ENCODE data around the gene SPTBN1.

The SPTBN1 gene

GRCh38 chr2:54672590-54673456, 216.7 kb downstream of the SPTBN1 start:
- no peak for TF ChIP-seq CTCF (IDR thresholded peaks at IDR 0.05; ENCODE audit: extremely low read depth, insufficient read depth, missing control alignments)
- in situ Hi-C loops (cut with MboI; ENCODE audit: low pct_unique_long_range_greater_than_20kb, low sequenced_read_pairs, unreplicated experiment): no loop called here
- DNase-seq (ENCODE audit: low spot score): peak; percentile 55

- TF ChIP-seq CTCF (IDR thresholded peaks at IDR 0.05; ENCODE audit: extremely low read depth, insufficient read depth, missing control alignments): no peak
- in situ Hi-C loops (cut with MboI; ENCODE audit: low pct_unique_long_range_greater_than_20kb, low sequenced_read_pairs, unreplicated experiment): no loop called here
- DNase-seq (ENCODE audit: low spot score): peak; percentile 36
Observed at GRCh38 chr2:54673501-54673998, 217.4 kb downstream of the SPTBN1 start.

- DNase-seq (ENCODE audit: low spot score): no peak
- TF ChIP-seq CTCF (IDR thresholded peaks at IDR 0.05; ENCODE audit: extremely low read depth, insufficient read depth, missing control alignments): no peak
- in situ Hi-C loops (cut with MboI; ENCODE audit: low pct_unique_long_range_greater_than_20kb, low sequenced_read_pairs, unreplicated experiment): no loop called here
Observed at GRCh38 chr2:54675281-54675680, 219.2 kb downstream of the SPTBN1 start.

GRCh38 chr2:54675738-54676137, 219.6 kb downstream of the SPTBN1 start:
- in situ Hi-C loops (cut with MboI; ENCODE audit: low pct_unique_long_range_greater_than_20kb, low sequenced_read_pairs, unreplicated experiment): no loop called here
- no peak for DNase-seq (ENCODE audit: low spot score)
- TF ChIP-seq CTCF (IDR thresholded peaks at IDR 0.05; ENCODE audit: extremely low read depth, insufficient read depth, missing control alignments): no peak

DNA sequence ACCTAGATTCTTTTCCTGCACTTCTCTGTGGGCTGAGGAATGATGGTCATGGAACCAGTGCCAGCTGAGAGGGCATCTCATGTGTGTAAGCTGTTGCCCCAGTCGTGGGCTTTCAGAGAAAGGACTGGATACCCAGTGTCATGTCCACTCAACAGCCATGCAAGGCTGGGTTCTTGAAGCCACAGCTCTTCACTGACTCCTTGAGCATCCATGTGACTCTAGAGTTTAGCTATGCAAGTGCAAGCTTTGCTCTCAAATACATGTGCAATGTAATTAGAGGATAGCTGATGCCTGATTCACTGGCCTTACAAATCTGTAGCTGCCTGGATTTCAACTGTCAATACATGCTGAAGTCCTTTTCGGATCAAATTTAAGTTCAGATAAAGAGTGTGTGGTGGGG, 220.5 kb downstream of the SPTBN1 start:
- no peak for TF ChIP-seq CTCF (IDR thresholded peaks at IDR 0.05; ENCODE audit: extremely low read depth, insufficient read depth, missing control alignments)
- in situ Hi-C loops (cut with MboI; ENCODE audit: low pct_unique_long_range_greater_than_20kb, low sequenced_read_pairs, unreplicated experiment): no loop called here
- DNase-seq (ENCODE audit: low spot score): no peak

GRCh38 chr2:54677476-54678265, 221.5 kb downstream of the SPTBN1 start:
- TF ChIP-seq CTCF (IDR thresholded peaks at IDR 0.05; ENCODE audit: extremely low read depth, insufficient read depth, missing control alignments): no peak
- no peak for DNase-seq (ENCODE audit: low spot score)
- in situ Hi-C loops (cut with MboI; ENCODE audit: low pct_unique_long_range_greater_than_20kb, low sequenced_read_pairs, unreplicated experiment): no loop called here

Measured in GM13977 (cell line).